ENCODE results near the gene GLIS1.

The GLIS1 gene

GRCh38 chr1:53629101-53629691, 109.8 kb downstream of the GLIS1 start:
- DNase-seq: no peak

GRCh38 chr1:53628286-53628955, 110.5 kb downstream of the GLIS1 start:
- DNase-seq: no peak

GRCh38 chr1:53627666-53628065, 111.3 kb downstream of the GLIS1 start:
- DNase-seq: no peak

DNA sequence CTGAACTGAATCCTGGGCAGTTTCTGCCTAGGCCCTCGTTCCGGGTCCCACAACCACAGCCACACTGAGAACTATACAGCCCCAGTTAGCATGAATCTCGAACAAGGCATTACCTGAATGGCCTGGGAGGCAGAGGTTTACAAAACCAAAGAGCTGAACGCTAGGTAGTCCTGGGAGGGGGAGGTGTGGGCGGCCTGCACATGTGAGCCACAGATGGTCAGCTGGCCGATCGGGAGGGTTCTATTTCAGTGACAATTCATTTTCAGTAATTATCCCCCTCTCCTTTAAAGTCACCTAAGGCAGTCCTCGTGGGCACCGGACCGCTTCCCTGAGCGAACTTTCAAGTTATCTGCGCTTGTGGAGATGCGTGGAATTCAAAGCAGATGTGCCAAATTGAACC, 111.9 kb downstream of the GLIS1 start:
- DNase-seq: no peak

DNA sequence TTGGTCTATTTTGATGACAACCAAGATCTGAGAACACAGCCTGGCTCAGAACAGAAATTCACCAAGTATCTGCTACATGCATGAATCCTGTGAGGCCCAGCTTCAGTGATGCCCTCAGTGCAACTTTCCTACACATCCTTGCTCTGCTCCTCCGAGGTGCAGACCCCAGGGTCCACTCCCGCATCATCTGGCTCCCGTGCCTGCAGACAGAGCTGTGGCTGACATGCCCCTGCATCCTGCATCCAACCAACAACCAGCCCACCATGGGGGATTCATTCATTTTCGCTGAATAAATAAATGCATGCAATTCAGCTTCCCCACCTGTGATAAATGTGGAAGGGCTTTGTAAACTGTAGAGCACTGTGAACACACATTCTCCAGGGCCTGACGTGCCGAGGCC, 112.3 kb downstream of the GLIS1 start:
- no peak for DNase-seq

- DNase-seq: no peak
These were observed 113.0 kb downstream of the GLIS1 start for GRCh38 chr1:53625766-53626520.

GRCh38 chr1:53625049-53625448, 113.9 kb downstream of the GLIS1 start:
- DNase-seq: no peak

GRCh38 chr1:53622531-53622930, 116.4 kb downstream of the GLIS1 start:
- no peak for DNase-seq

DNA sequence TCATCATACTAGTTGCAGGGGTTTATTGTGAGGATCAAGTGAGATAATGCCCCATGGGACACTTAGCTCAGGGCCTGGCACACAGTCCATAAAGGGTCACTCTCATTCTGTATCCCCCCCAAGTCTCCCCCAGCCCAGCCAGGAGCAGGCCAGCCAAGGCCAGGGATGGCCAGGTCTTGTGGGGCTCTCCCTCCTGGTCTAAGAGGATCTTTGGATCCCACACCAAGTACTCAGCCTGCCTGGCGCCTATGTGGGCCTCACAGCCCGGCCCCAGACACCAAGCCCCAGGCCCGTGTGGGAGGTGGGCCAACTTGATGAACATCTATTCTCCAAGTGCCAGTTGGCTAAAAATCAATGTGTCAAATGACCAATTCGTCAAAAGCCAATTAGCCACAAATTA, 117.8 kb downstream of the GLIS1 start:
- DNase-seq: no peak

DNA sequence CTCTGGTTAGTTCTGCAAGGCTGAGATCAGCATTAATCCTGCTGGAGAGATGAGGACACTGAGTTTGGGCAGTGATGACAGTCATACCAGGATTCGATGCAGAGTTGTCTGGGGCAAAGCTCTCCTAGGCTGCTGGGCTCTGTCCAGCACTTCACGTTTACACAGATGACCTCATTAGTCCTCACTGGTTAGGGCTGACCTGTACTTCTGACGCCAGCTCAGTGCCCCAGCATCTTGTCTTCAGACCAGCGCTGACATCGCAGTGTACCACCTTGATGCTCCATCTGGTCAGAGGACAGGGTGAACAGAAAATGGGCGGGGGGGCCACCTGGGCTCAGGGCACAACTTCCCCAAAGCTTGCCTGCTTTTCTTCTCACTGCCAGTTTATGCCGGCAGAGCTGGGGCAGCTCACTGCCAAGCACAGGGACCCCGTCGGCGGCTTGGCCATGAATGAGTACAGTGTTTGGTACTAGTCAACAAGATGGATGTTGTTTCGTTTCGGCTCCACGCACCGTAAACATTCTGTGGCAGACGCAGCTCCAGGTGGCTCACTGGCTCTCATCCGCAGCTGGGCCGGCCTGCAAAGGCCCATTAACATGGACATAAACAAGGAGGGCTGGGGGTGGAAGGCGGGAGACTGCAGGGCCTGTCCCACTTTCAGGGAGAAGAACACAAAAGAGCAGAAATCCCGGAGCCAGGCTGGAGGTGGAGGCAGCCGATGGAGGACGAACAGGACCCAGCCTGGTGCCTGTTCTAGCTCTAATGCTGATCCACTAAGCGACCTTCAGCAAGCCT, 118.7 kb downstream of the GLIS1 start:
- DNase-seq: no peak

GRCh38 chr1:53619367-53620060, 119.5 kb downstream of the GLIS1 start:
- DNase-seq: no peak

DNA sequence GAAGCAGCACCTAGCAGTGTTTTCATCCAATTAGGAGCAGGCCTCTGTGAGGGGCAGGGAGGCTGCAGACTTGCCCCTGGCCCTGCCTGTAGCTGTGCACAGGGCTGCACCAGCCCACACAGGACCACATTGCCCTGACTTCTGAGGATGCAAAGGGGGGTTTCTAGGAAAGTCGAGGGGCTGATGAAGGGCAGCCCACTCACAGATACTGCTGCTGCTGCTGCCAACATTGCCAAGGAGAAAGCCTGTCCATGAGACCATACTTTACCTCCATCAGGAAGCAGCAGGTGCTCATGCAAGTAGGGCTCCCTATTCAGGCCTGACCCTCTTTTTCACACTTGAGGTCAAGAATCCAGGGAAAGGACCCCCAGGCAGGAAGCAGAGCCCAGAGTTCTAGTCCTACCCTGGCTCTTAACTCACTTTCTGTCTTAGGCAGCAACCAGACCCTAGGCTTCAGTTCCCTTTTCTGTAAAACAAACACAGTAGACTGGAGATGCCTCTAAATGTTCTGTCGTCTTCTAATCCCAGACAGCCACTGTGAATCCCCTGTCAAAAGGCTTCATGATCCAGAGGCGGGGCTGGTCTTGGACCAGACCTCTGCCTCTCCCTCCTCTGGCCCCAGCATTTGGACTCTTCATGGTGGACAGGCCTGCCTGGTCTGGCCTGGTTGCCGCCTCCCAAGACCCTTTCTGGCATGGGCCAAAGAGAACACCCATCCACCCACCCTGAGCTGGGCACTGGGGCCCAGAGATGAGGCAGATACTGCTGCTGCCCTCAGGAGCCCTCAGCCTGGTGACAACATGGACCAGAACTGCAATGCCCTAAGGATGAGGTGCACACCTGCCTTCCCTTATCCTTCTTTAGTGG, 120.2 kb downstream of the GLIS1 start:
- no peak for DNase-seq

- no peak for DNase-seq
These were observed 121.0 kb downstream of the GLIS1 start for GRCh38 chr1:53617851-53618499.

GRCh38 chr1:53617382-53617781, 121.6 kb downstream of the GLIS1 start:
- DNase-seq: no peak

GRCh38 chr1:53616927-53617326, 122.0 kb downstream of the GLIS1 start:
- no peak for DNase-seq

GRCh38 chr1:53616511-53616910, 122.5 kb downstream of the GLIS1 start:
- DNase-seq: no peak

DNA sequence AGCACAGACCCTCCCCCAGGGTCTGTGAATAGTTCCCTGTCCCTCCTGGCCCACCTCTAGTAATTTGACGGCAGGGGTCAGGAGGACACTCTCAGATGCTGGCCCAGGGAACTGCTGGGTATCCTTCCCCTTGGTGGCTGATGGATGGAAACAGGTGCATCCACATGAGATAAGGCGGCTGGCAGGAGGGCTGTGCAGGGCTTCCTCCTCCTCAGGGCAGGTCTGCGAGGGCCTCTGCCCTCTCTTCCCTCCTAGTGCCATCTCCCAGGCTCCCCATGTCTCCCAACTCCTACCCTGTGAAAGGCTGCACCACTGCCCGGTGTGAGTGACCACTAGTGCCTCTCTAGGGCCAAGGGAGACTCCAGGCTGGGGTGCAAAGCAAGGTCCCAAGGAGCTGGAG, 123.9 kb downstream of the GLIS1 start:
- no peak for DNase-seq

GRCh38 chr1:53614231-53615021, 124.5 kb downstream of the GLIS1 start:
- DNase-seq: no peak

GRCh38 chr1:53608676-53609075, 130.3 kb downstream of the GLIS1 start:
- DNase-seq: no peak

DNA sequence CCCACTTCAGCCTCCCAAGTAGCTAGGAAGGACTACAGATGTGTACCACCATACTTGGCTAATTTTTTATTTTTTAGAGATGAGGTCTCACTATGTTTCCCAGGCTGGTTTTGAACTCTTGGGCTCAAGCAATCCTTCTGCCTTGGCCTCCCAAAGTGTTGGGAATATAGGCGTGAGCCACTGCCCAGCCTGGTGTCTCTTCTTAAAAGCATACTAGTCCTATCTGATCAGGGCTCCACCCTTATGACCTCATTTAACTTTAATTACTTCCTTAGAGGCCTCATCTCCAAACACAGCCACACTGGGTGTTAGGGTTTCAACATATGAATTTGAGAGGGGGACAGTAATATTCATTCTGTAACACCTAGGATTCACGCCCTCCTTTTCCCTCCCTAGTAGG, 130.9 kb downstream of the GLIS1 start:
- DNase-seq: no peak

Measured in stimulated activated CD4-positive, alpha-beta T cell treated with anti-CD3 and anti-CD28 coated beads, Interleukin-4, amount 100 ng/mL, for 4 hours (primary cell).